Endodermal cell (in vitro differentiated cells): Measurements from ENCODE around the gene FOSB. TPM values are rescaled to one million over a fixed set of nuclear protein-coding genes. Genes with fewer than 3 reads are reported as not detected.

Experiments
- DNase-seq: peaks from one replicate; pipeline ENCODE4 v3.0.0-alpha.2; 2017
- H3K27ac ChIP-seq: 2 replicates; pipeline ENCODE4 v1.5.1; 2013; ENCODE audit warnings: mild to moderate bottlenecking, low read depth, low read length, moderate library complexity
- H3K27me3 ChIP-seq: 2 replicates; pipeline ENCODE4 v1.6.1; 2013; ENCODE audit warnings: mild to moderate bottlenecking, low read length, moderate library complexity; ENCODE audit not compliant: insufficient read depth, control insufficient read depth, poor library complexity, severe bottlenecking
- H3K36me3 ChIP-seq: 2 replicates; pipeline ENCODE4 v1.7.0; 2013; ENCODE audit warnings: mild to moderate bottlenecking, low read length, moderate library complexity; ENCODE audit not compliant: control insufficient read depth, insufficient read depth
- H3K4me1 ChIP-seq: one replicate; pipeline ENCODE4 v1.7.0; 2013; ENCODE audit warnings: low read length; ENCODE audit not compliant: control insufficient read depth, insufficient read depth
- H3K4me3 ChIP-seq: 2 replicates; pipeline ENCODE4 v1.5.1; 2013; ENCODE audit warnings: mild to moderate bottlenecking, low read length, moderate library complexity
- H3K9ac ChIP-seq: 2 replicates; pipeline ENCODE4 v1.6.1; 2013; ENCODE audit warnings: mild to moderate bottlenecking, low read length, moderate library complexity; ENCODE audit not compliant: poor library complexity, severe bottlenecking; ENCODE audit errors: extremely low read depth
- H3K9me3 ChIP-seq: 2 replicates; pipeline ENCODE4 v1.6.1; 2013; ENCODE audit warnings: mild to moderate bottlenecking, low read length, moderate library complexity; ENCODE audit not compliant: control insufficient read depth
- H3K27ac Mint-ChIP-seq: 2 replicates; pipeline ENCODE4 v1.8.0; 2020; ENCODE audit warnings: mixed read lengths
- H3K27me3 Mint-ChIP-seq: 2 replicates; pipeline ENCODE4 v1.8.0; 2021; ENCODE audit warnings: mild to moderate bottlenecking, mixed read lengths; ENCODE audit not compliant: insufficient read depth
- H3K36me3 Mint-ChIP-seq: 2 replicates; pipeline ENCODE4 v1.8.0; 2020; ENCODE audit warnings: low read depth, mixed read lengths
- H3K4me1 Mint-ChIP-seq: 2 replicates; pipeline ENCODE4 v1.8.0; 2020; ENCODE audit warnings: mixed read lengths
- H3K4me3 Mint-ChIP-seq: 2 replicates; pipeline ENCODE4 v1.8.0; 2020; ENCODE audit warnings: mild to moderate bottlenecking, moderate library complexity, mixed read lengths
- H3K9me3 Mint-ChIP-seq: 2 replicates; pipeline ENCODE4 v1.8.0; 2020; ENCODE audit warnings: mild to moderate bottlenecking, mixed read lengths
- WGBS, 2 experiments: methylation state at CpG; one replicate each; pipeline versions ENCODE4 v1.1.5 to v1.1.7; 2013; ENCODE audit warnings: missing lambda C conversion rate in 2 of 2, mixed read lengths in 1 of 2; ENCODE audit not compliant: insufficient coverage in 1 of 2, insufficient read length in 1 of 2; 5-methylcytosine and 5-hydroxymethylcytosine counted together
- total RNA-seq, 2 donors: library from RNA; stranded (reverse); fragmentation: NEBNext Ultra II Directional in 1 of 2; extraction: Animal tissue kit (Norgen Biotek cat#: 25700) in 1 of 2; gene quantifications; 2 replicates in 1 of 2; 3 replicates in 1 of 2; pipeline ENCODE4 v1.2.1, GENCODE V29; 2021
- TF ChIP-seq, protein P1 (sequence below): fragments of 200-600 bp; sonication (generic); conservative IDR thresholded peaks from 2 replicates; pipeline ENCODE4 v1.5.0; 2021; ENCODE audit warnings: antibody characterized with exemption, mild to moderate bottlenecking

Gene FOSB
- total RNA-seq, 2 donors from 2014 or later = 1.6 to 3.0 TPM

DNA sequence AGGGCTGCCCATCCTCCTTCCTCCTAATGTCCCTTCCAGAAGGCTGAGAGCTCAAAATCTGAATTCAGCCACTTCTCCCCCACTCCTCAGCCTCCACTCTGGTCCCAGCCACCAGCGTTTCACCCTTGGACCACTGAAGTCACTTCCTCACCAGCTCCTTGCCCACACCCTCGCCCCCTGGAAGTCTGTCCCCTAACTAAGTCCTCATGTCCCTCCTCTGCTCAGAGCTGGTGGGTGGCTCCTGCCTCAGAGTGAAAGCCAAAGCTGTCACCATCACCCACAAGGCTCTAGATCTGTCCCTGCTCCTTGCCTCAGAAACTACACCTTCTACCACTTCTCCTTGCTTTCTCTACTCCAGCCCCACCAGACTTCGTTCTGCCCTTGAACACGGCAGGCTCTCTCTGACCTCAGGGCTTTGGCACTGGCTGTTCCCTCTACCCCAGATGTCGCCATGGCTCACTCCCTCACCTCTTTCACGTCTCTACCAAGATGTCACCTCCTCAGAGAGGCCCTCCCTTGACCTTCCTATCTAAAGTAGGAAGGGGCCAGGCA, 45.8 kb upstream of the FOSB start:
- no peak overlapping the region for H3K27ac ChIP-seq
- no peaks in the 10 kb centered on the region for H3K4me1 ChIP-seq
- Mint-ChIP-seq H3K9me3 (no peaks in the 10 kb centered on the region), H3K27ac (no peak overlapping the region), H3K27me3 (no peaks in the 10 kb centered on the region), H3K36me3 (peaks cover 24% of the 10 kb centered on the region), H3K4me1 (peaks cover 15% of the 10 kb centered on the region), H3K4me3 (peak overlapping the region; percentile 7)
- H3K27me3 ChIP-seq = no peaks in the 10 kb centered on the region
- no peak overlapping the region for H3K9ac ChIP-seq
- WGBS, 2 experiments = 95 to 98% methylated on average over 6 of the region's 6 CpGs
- H3K4me3 ChIP-seq = no peak overlapping the region
- H3K9me3 ChIP-seq = no peaks in the 10 kb centered on the region
- peak; percentile 39 for DNase-seq
- TF ChIP-seq, protein P1, sequence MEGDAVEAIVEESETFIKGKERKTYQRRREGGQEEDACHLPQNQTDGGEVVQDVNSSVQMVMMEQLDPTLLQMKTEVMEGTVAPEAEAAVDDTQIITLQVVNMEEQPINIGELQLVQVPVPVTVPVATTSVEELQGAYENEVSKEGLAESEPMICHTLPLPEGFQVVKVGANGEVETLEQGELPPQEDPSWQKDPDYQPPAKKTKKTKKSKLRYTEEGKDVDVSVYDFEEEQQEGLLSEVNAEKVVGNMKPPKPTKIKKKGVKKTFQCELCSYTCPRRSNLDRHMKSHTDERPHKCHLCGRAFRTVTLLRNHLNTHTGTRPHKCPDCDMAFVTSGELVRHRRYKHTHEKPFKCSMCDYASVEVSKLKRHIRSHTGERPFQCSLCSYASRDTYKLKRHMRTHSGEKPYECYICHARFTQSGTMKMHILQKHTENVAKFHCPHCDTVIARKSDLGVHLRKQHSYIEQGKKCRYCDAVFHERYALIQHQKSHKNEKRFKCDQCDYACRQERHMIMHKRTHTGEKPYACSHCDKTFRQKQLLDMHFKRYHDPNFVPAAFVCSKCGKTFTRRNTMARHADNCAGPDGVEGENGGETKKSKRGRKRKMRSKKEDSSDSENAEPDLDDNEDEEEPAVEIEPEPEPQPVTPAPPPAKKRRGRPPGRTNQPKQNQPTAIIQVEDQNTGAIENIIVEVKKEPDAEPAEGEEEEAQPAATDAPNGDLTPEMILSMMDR = no peak
- H3K36me3 ChIP-seq = peaks cover 4% of the 10 kb centered on the region

DNA sequence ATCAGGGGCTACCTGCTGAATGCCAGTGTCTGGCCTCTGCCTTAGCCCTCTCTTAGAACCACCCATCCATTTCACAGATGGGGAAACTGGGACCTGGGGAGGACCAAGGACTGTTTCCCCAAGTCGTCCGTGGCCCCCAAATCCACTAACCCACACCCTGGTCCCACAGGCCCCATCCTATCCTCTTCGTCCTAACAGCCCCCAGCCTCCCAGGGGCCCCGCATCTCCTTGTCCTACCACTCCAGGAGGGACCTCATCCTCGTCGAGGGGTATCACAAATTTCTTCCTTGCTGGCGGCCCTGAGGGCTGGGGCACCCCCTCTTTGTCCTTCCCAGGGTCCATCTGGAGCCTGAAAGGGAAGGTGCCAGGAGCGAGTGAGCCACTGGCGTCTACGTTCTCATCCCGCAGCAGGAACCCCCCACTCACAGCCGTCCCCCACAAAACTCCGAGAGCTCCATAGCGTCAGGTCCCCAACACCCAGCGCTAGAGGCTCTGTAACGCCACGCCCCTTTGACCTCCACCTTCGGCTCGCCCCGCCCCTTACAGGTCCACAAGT, 44.7 kb upstream of the FOSB start:
- no peak for DNase-seq
- no peaks in the 10 kb centered on the region for H3K27me3 ChIP-seq
- Mint-ChIP-seq H3K27me3 (no peaks in the 10 kb centered on the region), H3K4me1 (peaks cover 15% of the 10 kb centered on the region), H3K36me3 (peaks cover 20% of the 10 kb centered on the region), H3K9me3 (no peaks in the 10 kb centered on the region), H3K27ac (peak overlapping the region; percentile 95), H3K4me3 (peak overlapping the region; percentile 76)
- H3K4me3 ChIP-seq = peak overlapping the region; percentile 82
- TF ChIP-seq, protein P1 = no peak
- WGBS, 2 experiments = 7 to 13% methylated on average over 8 to 20 of the region's 20 CpGs
- H3K9ac ChIP-seq = peak overlapping the region; percentile 61
- H3K36me3 ChIP-seq = peaks cover 1% of the 10 kb centered on the region
- no peaks in the 10 kb centered on the region for H3K9me3 ChIP-seq
- H3K27ac ChIP-seq = peak overlapping the region; percentile 6
- no peaks in the 10 kb centered on the region for H3K4me1 ChIP-seq

DNA sequence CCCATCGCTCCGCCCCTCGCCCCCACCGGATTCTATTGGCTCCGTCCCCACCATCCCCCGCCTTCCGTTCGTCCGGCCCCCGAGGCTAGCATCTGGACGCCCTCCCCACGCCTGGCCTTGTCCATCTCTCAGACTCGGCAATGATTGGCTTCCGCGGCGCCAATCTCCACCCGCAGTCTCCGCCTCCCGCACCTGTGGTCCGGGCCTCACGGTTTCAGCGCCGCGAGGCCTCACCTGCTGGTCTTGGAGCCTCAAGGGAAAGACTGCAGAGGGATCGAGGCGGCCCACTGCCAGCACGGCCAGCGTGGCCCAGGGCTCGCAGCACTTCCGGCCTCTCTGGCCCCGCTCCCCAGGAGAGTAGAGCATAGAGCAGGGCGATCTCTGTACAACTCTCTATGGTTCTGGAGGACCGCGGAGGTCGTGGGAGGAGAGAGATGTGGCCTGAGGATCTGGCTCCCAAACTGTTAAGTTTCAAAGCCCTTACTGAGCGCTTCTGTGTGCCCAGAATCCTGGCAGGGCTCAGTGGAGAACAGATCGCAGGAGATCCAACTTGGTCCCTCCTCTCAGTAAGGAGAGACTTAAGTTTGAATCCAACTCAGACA, 44.1 kb upstream of the FOSB start, which contains the start of gene ERCC1:
Gene ERCC1, minus strand, starts transcription at position 329 of the 602 bp plus-strand sequence. CDS start 543 bp downstream, outside the sequence.
- H3K27ac ChIP-seq = peak within 1 kb of the TSS; percentile 89
- Mint-ChIP-seq H3K4me3 (peak within 1 kb of the TSS; percentile 76), H3K27me3 (no peaks in the 10 kb centered on the region), H3K27ac (peak within 1 kb of the TSS; percentile 95), H3K9me3 (no peaks in the 10 kb centered on the region), H3K36me3 (peaks cover 18% of the 10 kb centered on the region), H3K4me1 (peaks cover 15% of the 10 kb centered on the region)
- H3K9me3 ChIP-seq = no peaks in the 10 kb centered on the region
- H3K4me3 ChIP-seq = peak within 1 kb of the TSS; percentile 82
- no peaks in the 10 kb centered on the region for H3K36me3 ChIP-seq
- no peaks in the 10 kb centered on the region for H3K27me3 ChIP-seq
- peak within 1 kb of the TSS; percentile 61 for H3K9ac ChIP-seq
- H3K4me1 ChIP-seq = no peaks in the 10 kb centered on the region
- WGBS, 2 experiments = 0 to 1% methylated on average over 18 to 37 of the region's 37 CpGs
- TF ChIP-seq, protein P1 = no peak
- peak; percentile 100 for DNase-seq
